ENCODE measurements around the gene BABAM1.

The BABAM1 gene

GRCh38 chr19:17266975-17267788 lies at the start of gene BABAM1:
BABAM1 (plus strand) TSS chr19:17267443; CDS start chr19:17268807, 1,364 bp downstream.
- peak; percentile 89 for DNase-seq

DNA sequence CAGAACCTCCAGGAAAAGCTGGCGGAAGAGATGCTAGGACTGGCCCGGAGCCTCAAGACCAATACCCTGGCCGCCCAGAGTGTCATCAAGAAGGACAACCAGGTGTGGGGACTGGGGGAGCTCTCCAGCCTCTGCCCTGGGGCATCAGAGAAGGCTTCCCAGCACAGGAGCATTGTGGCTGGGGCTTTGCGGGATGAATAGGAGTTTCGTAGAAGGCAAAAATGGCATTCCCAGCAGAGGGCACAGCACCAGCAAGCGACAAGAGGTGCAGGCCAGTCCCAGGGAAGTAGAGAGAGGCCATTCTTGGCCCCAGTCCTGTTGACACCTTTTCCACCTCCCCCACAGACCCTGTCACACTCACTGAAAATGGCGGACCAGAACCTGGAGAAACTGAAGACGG lies 48.0 kb upstream of the BABAM1 start:
- no peak for DNase-seq

DNA sequence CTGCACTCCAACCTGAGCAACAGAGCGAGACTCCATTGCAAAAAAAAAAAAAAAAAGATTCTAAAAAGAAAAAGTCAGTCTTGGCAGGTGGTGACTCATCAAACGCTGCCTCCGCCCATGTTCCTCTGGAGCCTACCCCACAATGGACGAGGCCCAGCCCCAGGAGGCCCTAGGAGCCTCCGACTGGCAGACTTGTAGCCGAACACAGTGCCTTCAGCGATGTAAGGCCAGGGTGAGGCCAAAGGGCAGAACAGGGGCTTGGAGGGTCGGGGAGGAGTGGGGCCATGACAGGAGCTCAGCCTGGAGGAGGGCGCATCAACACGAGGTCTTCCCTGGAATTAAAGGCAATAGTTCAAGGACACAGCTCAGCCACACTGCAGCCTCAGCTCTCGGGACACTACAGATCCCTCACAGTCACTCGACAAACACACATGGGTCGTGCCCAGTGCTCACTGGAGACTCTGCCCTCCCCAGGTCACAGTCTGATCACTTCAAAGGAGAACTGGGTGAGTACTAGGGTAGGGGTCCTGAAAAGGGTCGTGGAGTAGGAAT lies 47.0 kb upstream of the BABAM1 start:
- peak; percentile 35 for DNase-seq

DNA sequence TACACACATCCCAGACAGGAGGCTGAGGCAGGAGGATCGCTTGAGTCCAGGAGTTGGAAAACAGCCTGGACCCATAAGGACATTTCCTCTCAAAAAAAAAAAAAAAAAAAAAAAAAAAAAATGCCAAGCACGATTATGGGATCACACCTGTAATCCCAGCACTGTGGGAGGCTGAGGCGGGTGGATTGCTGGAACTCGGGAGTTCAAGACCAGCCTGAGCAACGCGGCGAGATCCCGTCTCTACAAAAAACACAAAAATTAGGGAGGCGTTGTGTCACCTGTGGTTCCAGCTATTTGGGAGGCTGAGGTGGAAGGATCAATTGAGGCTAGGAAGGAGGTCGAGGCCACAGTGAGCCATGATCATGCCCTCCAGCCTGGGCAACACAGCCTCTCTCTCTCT lies 42.2 kb upstream of the BABAM1 start:
- DNase-seq = no peak

GRCh38 chr19:17226002-17226933 lies 41.0 kb upstream of the BABAM1 start, which contains the start of gene OCEL1:
OCEL1 (plus strand) TSS chr19:17226226; CDS start chr19:17226248, 22 bp downstream.
- DNase-seq = peak; percentile 98

DNA sequence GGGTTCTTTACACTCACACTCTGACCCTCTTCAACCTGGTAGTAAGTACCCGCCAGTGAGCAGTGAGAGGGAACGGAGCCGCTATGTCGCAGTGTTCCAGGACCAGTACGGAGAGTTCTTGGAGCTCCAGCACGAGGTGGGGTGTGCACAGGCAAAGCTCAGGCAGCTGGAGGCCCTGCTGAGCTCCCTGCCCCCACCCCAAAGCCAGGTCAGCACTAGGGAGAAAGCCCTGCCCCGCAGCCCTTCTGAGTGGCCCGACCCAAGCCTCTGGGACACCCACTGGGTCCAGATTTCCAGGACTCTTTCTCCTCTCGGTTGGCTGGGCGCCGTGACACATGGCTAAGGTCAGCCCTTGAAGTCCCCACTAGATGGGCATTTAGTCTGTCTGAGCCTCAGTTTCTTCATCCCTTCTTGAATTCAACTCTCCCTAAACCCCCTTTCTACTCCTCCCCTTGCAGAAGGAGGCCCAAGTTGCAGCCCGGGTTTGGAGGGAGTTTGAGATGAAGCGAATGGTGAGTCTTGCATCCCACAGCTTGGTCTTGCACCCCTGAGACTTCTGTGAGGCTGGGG lies 39.4 kb upstream of the BABAM1 start:
- no peak for DNase-seq

- DNase-seq = no peak
Observed at GRCh38 chr19:17229890-17230289, 37.4 kb upstream of the BABAM1 start.

GRCh38 chr19:17232258-17232657 lies 35.0 kb upstream of the BABAM1 start:
- no peak for DNase-seq

DNA sequence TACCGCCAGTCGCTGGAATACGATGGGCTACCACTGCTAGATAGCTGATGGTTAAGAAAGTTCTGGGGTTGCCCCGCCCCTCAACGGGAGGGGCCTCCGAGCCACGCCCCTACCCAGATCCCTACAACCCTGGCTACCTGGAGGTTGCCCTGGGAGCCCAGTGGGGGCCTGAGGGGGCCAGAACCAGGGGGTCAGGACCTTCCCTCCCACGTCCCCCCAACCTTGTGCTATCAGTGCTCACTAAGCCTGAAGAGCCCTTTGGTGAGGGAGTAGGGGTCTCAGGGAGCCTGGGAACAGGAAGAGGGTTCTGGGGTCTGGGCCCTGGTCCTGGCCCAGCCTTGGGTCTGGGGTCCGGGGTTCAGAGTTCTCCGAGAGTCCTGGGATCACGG lies 32.3 kb upstream of the BABAM1 start:
- DNase-seq = peak; percentile 71

DNA sequence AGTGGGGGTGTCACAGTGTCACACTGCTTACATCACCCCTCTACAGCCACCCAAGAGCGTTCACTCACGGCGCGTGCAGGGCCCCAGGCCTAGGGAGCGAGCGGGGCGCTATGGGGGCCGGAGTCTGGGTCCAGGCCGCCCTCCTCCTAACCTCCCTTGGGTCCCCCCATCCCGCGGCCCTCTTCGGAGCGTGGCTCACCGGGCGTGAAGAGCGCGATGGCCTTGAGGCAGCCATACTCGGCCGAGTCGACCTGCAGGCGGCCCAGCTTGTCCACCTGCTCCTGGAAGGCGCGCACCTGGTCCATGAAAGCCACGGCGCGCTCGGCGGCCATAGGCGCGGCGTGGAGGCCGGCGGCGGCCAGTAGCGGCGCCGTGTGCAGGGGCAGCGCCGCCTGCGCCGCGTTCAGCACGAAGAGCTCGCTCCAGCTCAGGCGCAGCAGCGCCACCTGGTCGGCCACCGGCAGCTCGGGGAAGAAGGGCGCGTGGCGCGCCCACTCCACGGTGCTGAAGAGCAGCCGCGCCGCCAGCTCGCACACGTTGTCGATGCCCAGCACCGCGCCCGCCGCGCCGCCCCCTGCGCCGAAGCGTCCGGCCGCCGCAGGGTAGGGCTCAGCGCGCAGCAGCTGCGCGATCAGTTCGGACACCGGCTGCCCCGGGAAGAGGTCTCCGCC lies 31.8 kb upstream of the BABAM1 start:
- peak; percentile 78 for DNase-seq

DNA sequence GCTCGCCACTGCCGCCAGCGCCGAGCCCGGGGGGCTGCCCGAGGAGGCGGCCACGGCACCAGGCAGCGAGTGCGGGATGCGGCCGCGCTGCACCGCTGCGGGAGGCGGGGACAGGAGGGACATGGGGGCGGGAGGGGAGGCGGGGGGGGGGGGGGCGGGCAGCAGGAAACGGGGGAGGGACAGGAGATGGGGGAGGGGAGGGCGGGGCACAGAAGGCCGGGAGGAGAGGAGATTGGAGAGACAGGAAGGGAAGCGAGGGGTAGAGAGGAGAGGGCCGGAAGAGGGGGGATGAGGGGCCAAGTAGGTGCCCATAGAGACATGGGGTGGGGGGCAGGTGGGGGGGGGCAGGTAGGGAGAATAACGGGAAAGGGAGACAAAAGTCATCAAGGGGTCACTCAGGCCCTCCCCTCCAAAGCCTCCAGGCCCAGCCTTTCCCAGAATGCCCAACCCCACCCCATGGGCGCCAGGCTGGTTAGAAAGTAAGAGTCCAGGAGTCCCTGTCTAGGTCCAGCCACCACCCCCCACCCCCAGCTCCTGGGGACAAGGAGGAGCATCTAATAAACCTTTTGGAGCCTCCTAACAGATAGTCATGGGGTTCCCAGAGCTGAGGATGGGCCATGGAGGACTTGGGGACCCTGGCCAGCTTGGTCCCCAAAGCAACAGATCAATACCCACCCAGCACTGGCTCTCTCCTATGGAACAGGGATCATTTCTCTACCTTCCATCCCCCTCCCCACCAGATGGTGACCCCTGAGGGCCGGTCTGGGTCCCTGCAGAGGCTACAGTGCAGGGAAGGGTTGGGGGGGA lies 31.1 kb upstream of the BABAM1 start:
- no peak for DNase-seq

DNA sequence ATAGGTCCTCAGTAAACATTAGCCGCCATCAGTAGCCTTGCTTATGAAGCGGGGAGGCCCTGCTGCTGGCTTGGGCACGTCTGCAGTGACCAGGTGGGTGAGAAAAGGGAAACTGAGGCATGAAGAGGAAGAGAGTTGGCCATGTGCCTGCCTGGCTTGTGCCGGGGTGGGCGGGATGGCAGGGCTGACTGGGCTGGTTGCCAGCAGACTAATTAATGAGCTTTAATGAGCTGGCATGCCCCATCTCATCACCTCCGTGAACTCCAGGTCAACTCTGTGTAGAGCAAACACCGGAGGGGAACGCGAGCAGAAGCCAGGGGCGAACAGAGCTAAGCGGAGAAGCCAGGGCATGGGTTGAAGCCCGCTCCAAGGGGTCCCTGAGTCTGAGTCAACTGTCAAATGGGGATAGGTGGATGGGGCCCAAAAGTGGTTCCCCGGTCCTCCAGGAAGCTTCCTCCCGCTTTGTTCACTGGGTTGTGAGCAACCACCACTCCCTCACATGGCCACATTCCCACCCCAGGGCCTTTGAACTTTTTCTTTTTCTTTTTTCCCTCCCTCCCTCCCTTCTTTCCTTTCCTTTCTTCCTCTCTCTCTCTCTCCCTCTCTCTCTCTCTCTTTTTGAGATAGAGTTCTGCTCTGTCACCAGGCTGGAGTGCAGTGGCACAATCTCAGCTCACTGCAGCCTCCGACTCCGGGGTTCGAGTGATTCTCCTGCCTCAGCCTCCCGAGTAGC lies 30.3 kb upstream of the BABAM1 start:
- DNase-seq = no peak

GRCh38 chr19:17237747-17238706 lies 29.2 kb upstream of the BABAM1 start:
- no peak for DNase-seq

GRCh38 chr19:17240062-17240752 lies 27.0 kb upstream of the BABAM1 start:
- no peak for DNase-seq

- DNase-seq = no peak
Observed at GRCh38 chr19:17240826-17241399, 26.3 kb upstream of the BABAM1 start.

GRCh38 chr19:17242431-17243208 lies 24.6 kb upstream of the BABAM1 start:
- DNase-seq = no peak

GRCh38 chr19:17243211-17243829 lies 23.9 kb upstream of the BABAM1 start:
- DNase-seq = no peak

All from stimulated activated CD4-positive, alpha-beta T cell treated with anti-CD3 and anti-CD28 coated beads, Interleukin-4, amount 100 ng/mL, for 1 hour (primary cell).